HG02798 (cell line): Measurements from ENCODE around the gene ZRANB1.

Source experiments
- ATAC-seq: cut with Tn5 transposase; IDR thresholded peaks from one replicate; pipeline ENCODE4 v1.9.1; 2021; ENCODE audit warnings: mild to moderate bottlenecking; ENCODE audit not compliant: unreplicated experiment, poor library complexity

ZRANB1 gene

GRCh38 chr10:124918191-124918830 is 23.6 kb upstream of the ZRANB1 start:
- ATAC-seq = no peak

DNA sequence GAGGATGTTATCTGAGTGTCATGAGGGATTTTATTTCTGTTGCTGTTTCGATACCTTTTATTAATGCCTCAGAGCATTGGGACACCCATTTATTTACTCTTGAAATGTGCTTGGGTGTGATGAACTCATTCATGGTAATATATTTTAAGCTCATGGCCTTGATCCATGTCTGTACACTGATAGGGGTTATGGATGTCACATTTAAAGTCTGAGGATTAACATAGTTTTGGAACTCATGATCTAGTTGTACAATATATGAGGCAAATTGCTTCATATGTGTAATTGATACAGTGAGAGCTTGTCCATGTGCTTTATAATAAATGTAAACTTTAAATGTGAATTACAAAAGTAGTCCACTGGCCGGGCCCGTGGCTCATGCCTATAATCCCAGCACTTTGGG is 23.0 kb upstream of the ZRANB1 start:
- no peak for ATAC-seq

- no peak for ATAC-seq
Observed at GRCh38 chr10:124921261-124921660, 20.7 kb upstream of the ZRANB1 start.

- no peak for ATAC-seq
Observed at GRCh38 chr10:124923684-124924083, 18.2 kb upstream of the ZRANB1 start.

DNA sequence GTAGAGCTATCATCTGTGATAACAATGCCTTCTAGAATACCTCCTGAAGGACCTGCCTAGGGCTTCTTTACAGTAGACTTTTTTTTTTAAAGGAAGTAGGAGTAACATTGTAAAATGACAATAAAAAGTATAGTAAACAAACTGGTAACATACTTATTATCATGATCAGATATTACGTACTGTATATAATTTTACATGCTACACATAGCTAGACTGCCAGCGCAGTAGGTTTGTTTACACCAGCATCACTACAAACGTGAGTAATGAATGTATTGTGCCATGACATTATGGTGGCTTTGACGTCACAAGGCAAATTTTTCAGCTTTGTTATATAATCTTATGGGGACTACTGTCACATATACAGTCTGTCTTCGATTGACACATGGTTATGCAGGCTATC is 15.4 kb upstream of the ZRANB1 start:
- no peak for ATAC-seq

- ATAC-seq = no peak
Observed at GRCh38 chr10:124928087-124928486, 13.8 kb upstream of the ZRANB1 start.

DNA sequence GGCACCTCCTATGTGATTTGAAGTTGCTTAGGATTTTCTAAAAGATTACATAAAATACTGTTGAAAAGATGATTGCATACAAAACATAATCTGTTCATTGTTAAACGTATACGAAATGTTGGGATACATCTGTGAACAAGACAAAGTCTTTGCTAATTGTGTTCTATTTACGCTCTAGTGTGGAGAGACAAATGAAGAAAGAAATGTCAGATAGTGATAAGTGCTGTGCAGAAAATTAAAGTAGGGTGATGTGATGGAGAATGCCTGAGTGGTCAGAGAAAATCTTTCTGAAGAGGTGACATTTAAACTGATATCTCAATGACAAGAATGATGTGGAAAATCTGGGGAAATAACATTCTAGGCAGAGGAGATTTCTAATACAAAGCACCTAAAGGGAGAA is 13.4 kb upstream of the ZRANB1 start:
- ATAC-seq = no peak

DNA sequence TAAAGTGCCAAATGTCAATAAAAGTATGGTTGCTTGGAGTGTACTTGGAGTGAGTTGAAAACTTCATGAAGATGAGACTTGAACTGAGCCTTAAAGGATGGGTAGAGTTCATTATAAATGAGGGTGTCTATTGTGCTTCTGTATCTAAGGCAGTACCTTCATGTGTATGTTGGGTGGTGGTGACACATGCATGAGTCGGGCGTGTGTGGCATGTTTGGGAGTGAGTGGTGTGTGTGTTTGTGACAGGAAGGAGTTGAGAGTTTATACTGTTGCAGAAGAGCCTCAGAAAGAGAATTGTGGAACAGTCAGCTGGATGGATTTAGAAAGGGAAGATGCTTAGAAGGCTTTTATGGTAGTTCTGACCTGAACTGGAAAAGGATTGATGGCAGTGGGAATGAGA is 6.0 kb upstream of the ZRANB1 start:
- no peak for ATAC-seq

DNA sequence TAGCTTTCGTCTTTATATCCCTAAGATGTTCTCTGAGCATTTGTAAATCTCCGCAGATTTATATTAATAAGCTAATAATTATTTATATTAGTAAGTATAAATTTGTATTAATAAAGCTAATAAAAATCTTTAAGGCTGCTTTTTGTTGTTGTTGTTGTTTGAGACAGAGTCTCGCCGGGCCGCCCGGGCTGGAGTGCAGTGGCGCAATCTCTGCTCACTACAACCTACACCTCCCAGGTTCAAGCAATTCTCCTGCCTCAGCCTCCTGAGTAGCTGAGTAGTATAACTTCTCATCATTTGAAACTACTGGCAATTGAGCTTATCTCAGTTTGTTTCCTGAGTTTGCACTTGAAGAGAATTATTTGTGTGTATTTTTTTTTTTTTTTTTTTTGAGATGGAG is 5.1 kb upstream of the ZRANB1 start:
- no peak for ATAC-seq

DNA sequence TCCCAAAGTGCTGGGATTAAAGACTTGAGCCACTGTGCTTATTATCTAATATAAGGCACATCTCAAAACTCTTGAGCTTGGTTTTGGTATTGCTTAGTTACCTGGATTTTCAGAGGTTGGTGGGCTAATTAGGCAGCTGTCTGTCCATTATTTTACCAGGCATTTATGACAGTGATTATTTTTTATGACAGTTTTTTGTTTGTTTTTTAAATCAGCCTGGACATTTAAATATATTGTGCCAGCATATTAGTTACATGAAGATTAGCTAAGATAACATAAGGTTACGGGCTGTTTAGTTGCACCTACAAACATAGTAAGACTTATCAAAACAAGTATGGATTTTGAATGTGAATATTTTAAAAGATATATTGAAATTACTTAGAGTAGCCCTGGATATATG is 2.6 kb upstream of the ZRANB1 start:
- ATAC-seq = no peak

GRCh38 chr10:124942317-124943169 is 620 bp downstream of the ZRANB1 start:
- ATAC-seq = no peak

DNA sequence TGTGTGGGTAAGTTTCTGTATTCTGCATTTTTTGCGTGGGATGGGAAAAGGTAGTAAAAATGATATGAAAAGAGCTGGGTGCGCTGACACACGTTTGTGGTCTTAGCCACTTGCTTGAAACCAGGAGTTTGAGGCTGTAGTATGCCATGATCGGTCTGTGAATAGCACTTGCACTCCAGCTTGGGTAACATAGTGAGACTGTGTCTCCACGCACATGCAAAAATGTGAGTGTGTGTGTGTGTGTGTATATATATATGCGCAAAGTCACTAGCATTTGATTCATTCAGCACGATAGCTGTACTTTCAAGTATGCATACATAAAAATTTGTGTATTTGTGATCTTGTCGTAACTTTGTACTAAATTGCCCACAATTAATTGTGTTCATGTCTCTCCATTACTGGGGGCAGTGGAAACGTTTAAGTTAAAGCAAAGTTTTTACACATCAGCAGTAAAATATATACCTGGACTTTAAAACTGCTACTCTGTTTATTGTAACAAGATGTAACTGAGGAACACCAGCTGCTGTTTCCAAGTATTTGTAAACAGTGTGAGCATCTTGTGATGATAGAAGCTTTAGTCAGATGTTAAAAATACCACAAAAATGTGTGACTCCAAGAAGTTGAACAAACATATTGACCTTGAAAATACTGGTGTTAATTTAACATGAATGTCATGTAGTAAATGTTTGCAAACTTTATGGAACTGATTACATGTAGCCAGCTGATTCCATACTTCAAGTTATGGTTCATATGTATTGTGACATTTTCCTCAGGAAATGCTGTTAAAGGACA is 1.6 kb downstream of the ZRANB1 start:
- ATAC-seq = no peak

DNA sequence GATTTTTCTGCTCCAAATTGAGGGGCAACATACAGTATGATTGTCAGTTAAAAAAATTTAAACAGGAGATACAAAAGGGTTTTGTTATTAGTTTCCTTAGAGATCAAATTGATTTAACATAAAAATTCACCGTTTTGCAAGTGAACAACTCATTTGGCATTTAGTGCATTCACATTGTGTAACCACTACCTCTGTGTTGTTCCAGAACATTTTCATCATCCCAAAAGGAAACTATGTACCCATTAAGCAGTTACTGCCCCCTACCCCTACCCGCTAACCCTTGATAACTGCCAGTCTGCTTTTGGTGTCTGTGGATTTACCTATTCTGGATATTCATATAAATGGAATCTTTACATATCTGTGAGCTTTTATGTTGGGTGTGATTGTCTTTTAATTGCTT is 3.1 kb downstream of the ZRANB1 start:
- no peak for ATAC-seq

- no peak for ATAC-seq
Observed at GRCh38 chr10:124946945-124947344, 5.0 kb downstream of the ZRANB1 start.

DNA sequence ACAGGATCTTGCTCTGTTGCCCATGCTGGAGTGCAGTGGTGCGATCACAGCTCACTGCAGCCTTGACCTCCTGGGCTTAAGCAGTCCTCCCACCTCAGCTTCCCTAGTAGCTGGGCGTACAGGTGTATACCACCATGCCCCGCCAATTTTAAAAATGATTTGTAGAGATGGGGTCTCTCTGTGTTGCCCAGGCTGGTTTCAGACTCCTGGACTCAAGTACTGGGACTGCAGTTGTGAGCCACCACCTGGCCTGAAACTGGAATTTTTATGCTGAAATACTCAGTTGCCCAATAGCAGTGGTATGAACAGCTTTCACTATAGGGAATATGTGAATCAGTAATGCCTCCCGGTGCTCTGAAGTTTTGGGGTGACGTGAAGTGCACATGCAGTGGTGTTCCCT is 7.6 kb downstream of the ZRANB1 start:
- ATAC-seq = no peak

GRCh38 chr10:124952123-124952522 is 10.2 kb downstream of the ZRANB1 start:
- ATAC-seq = no peak

DNA sequence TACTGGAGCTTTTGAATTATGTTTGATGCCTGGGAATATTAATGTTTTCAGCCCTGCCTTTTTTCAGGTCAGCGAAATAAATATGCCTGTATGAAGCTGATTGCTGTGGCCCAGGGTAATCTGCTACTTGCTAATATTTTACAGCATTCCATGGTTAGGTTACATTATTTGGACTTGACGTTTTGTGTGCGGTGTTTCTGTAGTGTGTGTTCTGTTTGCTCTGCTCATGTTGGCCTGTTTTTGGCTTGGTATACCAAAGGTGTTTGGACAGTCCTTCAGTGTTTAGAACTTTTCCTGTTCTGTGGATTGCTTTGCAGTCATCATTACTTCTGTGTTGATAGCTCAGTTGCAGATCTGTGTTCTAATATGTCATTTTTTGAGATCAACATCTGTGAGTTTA is 11.5 kb downstream of the ZRANB1 start:
- no peak for ATAC-seq

GRCh38 chr10:124955243-124955642 is 13.3 kb downstream of the ZRANB1 start:
- ATAC-seq = no peak

GRCh38 chr10:124955868-124956267 is 13.9 kb downstream of the ZRANB1 start:
- no peak for ATAC-seq

GRCh38 chr10:124956764-124957163 is 14.8 kb downstream of the ZRANB1 start:
- no peak for ATAC-seq

- no peak for ATAC-seq
Observed at GRCh38 chr10:124957404-124957947, 15.6 kb downstream of the ZRANB1 start.
